H1 (cell line): ENCODE measurements around the gene EFHB.

ENCODE experiments used
- TEAD4 ChIP-seq: IDR thresholded peaks from 2 replicates; pipeline ENCODE4 v1.6.1; 2012; ENCODE audit warnings: low read depth, low read length, inconsistent platforms, mixed read lengths
- TF ChIP-seq, protein P1 (sequence below), 3 experiments: IDR thresholded peaks; 1 replicate in 2 of 3; 2 replicates in 1 of 3; pipeline versions ENCODE4 v1.5.1 to v1.6.1; 2011; ENCODE audit warnings: low read length in 3 of 3, mild to moderate bottlenecking in 3 of 3, inconsistent platforms in 2 of 3, low read depth in 1 of 3, moderate library complexity in 1 of 3; ENCODE audit not compliant: insufficient read depth in 1 of 3; ENCODE audit errors: control extremely low read depth in 1 of 3

DNA sequence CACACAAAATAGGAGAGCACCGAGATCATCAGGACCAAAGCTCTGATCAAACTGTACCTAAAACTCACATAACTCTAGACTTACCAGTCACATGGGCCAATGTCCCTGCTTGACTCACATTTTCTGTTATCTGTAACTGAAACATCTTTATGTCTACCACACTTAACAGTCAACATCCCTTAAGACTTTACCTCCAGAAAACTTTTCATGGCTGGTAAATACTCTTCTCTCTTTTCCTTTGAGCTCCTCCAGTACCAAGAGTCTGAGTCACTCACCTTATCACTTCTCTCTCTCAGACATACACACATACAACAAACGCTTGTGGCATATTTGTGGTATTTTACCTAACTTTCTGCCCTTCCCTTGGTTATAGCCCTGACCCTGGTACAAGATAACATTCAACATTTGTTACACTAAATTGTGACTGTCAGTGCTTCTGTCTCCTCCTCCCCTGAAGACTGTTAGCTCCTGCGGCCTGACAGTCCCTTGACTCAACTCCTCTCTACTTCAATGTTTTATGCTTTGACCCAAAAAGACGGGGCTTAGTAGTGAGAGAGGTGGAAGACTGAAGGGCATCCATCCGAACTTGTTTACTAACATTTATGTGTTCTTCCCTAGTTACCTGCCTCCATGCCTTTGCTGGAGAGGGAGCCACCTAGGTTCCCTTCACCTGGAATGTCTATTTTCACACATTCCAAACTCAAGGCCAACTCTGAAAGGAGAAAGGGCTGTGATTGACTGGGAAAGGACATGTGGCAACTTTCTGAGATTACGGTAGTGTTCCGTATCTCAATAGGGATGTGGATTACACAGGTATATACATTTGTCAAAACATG is 3.7 kb upstream of the EFHB start:
- TF ChIP-seq, protein P1, sequence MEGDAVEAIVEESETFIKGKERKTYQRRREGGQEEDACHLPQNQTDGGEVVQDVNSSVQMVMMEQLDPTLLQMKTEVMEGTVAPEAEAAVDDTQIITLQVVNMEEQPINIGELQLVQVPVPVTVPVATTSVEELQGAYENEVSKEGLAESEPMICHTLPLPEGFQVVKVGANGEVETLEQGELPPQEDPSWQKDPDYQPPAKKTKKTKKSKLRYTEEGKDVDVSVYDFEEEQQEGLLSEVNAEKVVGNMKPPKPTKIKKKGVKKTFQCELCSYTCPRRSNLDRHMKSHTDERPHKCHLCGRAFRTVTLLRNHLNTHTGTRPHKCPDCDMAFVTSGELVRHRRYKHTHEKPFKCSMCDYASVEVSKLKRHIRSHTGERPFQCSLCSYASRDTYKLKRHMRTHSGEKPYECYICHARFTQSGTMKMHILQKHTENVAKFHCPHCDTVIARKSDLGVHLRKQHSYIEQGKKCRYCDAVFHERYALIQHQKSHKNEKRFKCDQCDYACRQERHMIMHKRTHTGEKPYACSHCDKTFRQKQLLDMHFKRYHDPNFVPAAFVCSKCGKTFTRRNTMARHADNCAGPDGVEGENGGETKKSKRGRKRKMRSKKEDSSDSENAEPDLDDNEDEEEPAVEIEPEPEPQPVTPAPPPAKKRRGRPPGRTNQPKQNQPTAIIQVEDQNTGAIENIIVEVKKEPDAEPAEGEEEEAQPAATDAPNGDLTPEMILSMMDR (IDR thresholded peaks at IDR 0.05; ENCODE audit: control extremely low read depth in 1 of 3, insufficient read depth in 1 of 3, low read depth in 1 of 3, low read length in 3 of 3): no peak
- no peak for TF ChIP-seq TEAD4
